Epidermal melanocyte (primary cell): ENCODE measurements around the gene RBCK1.

Source experiments
- DNase-seq: peaks from one replicate; pipeline ENCODE4 v3.0.0; 2011; ENCODE audit warnings: low spot score; ENCODE audit not compliant: insufficient read length

RBCK1 gene

GRCh38 chr20:416950-417800, 9.1 kb downstream of the RBCK1 start:
- DNase-seq: no peak

GRCh38 chr20:417801-418342, 9.8 kb downstream of the RBCK1 start:
- no peak for DNase-seq

GRCh38 chr20:418858-419365, 10.8 kb downstream of the RBCK1 start:
- DNase-seq: no peak

GRCh38 chr20:419556-420165, 11.6 kb downstream of the RBCK1 start:
- no peak for DNase-seq

- no peak for DNase-seq
Measured at GRCh38 chr20:420166-420620, 12.1 kb downstream of the RBCK1 start.

GRCh38 chr20:420721-421574, 12.8 kb downstream of the RBCK1 start:
- DNase-seq: no peak

- no peak for DNase-seq
Measured at GRCh38 chr20:421685-422250, 13.7 kb downstream of the RBCK1 start.

- no peak for DNase-seq
Measured at GRCh38 chr20:426566-426965, 18.5 kb downstream of the RBCK1 start.

GRCh38 chr20:427401-427800, 19.3 kb downstream of the RBCK1 start:
- no peak for DNase-seq

GRCh38 chr20:427849-428657, 20.0 kb downstream of the RBCK1 start:
- DNase-seq: no peak

- no peak for DNase-seq
Measured at GRCh38 chr20:428658-429200, 20.6 kb downstream of the RBCK1 start.

- no peak for DNase-seq
Measured at GRCh38 chr20:430091-430999, 22.2 kb downstream of the RBCK1 start.

GRCh38 chr20:431012-431904, 23.2 kb downstream of the RBCK1 start:
- peak; percentile 39 for DNase-seq

- DNase-seq: no peak
Measured at GRCh38 chr20:432208-432607, 24.1 kb downstream of the RBCK1 start.

- no peak for DNase-seq
Measured at GRCh38 chr20:432677-433299, 24.7 kb downstream of the RBCK1 start.

GRCh38 chr20:433300-433975, 25.3 kb downstream of the RBCK1 start:
- no peak for DNase-seq

GRCh38 chr20:434221-434620, 26.1 kb downstream of the RBCK1 start:
- DNase-seq: no peak
